ENCODE results near the gene SLC34A3.
"Not testable (repeated sequence)": the region's sequence is repeated elsewhere in the genome, so short reads cannot be mapped to it uniquely, and the experiment has no call there.

The SLC34A3 gene

DNA sequence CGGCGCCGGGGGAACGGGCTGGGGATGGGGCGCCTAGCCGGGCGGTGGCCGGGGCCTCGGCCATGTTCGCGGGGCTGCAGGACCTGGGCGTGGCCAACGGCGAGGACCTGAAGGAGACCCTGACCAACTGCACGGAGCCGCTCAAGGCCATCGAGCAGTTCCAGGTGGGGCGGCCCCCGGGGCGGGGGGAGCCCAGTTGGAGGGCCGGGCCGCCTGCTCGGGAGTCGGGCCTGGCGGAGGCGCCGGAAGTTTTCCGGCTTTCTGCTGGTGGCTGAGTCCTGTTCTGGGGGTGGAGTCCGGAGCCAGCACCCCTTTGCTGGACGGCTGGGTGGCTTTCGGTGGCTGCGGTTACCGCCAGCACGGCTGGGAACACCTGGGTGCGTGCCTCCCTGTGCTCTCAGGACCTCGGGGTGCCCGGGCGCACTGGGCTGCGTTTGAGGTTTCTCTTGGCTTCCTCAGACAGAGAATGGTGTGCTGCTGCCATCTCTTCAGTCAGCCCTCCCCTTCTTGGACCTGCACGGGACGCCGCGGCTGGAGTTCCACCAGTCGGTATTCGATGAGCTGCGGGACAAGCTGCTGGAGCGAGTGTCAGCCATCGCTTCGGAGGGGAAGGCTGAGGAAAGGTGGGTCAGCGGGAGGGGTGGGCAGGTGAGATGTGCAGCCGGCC is 24.9 kb downstream of the SLC34A3 start:
- peak; percentile 13 for DNase-seq (ENCODE audit: low spot score)

DNA sequence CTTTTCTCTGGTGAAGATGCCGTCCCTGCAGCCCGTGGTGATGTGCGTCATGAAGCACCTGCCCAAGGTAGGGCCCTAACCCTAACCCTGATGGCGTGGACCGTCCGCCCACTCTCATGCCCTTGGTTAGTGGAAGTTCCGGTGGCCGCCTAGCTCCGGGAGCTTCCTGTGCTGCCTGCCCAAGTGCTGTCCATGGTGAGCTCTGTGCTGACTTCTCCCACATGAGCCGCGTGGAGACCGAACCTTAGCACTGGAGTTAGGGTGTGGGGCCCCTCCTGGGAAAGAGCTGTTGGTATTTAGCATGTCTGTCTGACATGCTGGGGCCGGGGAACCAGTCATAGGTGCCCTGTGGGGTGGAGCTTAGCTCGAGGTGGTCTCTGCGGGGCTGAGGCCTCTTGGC is 25.7 kb downstream of the SLC34A3 start:
- DNase-seq (ENCODE audit: low spot score): no peak

DNA sequence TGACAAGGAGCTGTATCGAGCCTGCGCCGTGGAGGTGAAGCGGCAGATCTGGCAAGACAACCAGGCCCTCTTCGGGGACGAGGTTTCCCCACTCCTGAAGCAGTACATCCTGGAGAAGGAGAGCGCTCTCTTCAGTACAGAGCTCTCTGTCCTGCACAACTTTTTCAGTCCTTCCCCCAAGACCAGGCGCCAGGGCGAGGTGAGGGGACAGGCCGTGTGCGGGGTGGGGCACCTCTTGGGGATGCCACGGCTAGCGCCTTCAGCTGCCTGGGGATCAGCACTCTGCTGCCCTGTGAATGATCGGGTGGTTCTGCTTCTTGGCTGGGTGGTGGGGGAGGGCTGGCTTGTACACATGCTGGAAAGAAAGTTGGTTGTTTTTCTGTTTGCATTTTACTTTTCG is 26.2 kb downstream of the SLC34A3 start:
- DNase-seq (ENCODE audit: low spot score): no peak

DNA sequence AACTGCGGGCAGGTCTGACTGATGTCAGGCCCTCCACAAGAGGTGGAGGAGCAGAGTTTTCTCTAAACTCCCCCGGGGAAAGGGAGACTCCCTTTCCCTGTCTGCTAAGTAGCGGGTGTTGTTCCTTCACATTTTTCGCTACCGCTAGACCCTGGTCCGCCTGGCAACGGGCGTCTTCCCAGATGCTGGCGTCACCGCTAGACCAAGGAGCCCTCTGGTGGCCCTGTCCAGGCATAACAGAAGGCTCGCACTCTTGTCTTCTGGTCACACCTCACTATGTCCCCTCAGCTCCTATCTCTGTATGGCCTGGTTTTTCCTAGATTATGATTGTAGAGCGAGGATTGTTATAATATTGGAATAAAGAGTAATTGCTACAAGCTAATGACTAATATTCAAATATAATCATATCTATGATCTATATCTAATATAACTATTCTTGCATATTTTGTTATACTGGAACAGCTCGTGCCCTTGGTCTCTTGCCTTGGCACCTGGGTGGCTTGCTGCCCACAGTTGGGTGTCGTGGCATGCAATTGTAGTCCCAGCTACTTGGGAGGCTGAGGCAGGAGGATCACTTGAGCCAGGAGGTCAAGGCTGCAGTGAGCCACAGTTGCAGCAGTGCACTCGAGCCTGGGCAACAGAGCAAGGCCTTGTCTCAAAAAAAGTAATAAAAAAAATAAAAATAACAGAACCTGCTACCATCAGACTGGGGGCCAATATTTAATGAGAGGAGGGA is 31.6 kb downstream of the SLC34A3 start:
- not testable (repeated sequence) for DNase-seq (ENCODE audit: low spot score)

DNA sequence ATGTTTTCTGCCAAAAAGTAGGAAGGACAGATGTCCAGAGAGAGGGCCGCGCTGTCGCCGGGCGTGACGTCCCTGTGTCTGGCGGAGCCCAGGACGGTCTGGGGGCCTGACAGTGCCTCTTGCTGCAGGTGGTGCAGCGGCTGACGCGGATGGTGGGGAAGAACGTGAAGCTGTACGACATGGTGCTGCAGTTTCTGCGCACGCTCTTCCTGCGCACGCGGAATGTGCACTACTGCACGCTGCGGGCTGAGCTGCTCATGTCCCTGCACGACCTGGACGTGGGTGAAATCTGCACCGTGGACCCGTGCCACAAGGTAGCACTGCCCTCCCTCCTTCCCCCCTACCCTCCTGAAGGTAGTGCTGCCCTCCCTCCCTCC is 32.2 kb downstream of the SLC34A3 start:
- DNase-seq (ENCODE audit: low spot score): no peak

DNA sequence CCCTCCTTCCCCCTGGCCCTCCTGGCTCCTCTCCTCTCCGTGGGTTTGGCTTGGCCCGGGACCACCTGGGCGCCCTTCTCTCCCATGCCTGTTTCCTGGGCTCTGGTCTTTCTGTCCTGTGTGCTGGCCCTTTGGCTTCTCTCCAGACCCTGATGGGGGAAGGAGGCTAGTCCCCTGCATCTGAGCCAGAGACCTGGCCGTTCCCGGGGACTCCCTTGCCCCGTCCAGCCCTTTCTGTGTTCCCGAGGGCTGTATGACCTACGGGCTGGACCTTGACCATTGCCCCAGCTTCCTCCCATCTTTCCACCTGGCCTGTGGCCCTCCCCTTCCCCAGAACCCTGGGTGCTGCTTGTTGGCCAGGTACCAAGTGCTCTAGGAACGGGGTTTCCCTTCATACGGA is 32.8 kb downstream of the SLC34A3 start:
- no peak for DNase-seq (ENCODE audit: low spot score)

DNA sequence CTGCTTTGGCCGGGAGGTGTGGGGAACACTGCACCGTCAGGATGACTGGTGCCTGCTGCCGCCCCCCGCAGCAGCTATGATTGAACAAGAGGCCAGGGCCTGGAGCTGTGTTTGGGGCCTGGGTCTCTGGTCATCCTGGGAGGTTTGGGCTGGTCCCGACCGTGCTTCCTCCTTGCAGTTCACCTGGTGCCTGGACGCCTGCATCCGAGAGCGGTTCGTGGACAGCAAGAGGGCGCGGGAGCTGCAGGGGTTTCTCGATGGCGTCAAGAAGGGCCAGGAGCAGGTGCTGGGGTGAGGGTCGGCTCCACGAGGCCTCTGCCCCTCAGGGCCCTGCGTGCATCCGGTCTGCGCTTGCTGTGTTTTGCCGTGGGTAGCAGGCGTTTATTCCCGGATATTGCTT is 33.4 kb downstream of the SLC34A3 start:
- no peak for DNase-seq (ENCODE audit: low spot score)

DNA sequence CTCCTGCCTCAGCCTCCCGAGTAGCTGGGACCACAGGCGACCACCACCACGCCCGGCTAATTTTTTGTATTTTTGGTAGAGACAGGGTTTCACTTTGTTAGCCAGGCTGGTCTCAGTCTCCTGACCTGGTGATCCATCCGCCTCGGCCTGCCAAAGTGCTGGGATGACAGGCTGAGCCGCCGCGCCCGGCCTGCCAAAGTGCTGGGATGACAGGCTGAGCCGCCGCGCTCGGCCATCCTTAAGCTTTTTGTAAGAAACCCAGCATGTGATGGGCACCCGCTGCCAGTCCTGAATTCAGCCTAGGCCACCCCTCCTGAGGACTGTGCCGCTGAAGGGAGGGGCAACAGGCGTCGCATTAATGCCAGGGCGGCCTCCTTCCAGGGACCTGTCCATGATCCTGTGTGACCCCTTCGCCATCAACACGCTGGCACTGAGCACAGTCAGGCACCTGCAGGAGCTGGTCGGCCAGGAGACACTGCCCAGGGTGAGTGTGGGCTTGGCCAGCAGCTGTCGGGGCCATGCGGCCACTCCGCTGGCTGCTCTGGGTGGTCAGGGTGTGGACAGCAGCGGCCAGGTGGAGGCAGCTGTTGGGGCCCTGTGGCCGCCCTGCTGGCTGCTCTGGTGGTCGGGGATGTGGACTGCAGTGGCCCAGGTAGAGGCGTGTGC is 34.9 kb downstream of the SLC34A3 start:
- DNase-seq (ENCODE audit: low spot score): no peak

DNA sequence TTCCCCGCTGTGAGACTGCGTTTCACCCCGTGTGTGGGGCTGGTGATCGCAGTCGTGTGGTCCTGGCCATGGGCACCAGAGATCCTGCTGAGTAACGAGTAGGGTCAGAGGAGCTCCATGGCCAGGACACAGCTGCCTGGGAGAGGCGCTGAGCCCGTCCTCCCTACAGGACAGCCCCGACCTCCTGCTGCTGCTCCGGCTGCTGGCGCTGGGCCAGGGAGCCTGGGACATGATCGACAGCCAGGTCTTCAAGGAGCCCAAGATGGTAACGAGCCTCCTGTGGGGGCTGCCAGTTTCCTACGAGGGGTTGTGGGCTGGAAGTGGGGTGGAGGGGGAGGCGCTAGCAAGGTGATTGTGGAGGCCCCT is 35.4 kb downstream of the SLC34A3 start:
- DNase-seq (ENCODE audit: low spot score): no peak

DNA sequence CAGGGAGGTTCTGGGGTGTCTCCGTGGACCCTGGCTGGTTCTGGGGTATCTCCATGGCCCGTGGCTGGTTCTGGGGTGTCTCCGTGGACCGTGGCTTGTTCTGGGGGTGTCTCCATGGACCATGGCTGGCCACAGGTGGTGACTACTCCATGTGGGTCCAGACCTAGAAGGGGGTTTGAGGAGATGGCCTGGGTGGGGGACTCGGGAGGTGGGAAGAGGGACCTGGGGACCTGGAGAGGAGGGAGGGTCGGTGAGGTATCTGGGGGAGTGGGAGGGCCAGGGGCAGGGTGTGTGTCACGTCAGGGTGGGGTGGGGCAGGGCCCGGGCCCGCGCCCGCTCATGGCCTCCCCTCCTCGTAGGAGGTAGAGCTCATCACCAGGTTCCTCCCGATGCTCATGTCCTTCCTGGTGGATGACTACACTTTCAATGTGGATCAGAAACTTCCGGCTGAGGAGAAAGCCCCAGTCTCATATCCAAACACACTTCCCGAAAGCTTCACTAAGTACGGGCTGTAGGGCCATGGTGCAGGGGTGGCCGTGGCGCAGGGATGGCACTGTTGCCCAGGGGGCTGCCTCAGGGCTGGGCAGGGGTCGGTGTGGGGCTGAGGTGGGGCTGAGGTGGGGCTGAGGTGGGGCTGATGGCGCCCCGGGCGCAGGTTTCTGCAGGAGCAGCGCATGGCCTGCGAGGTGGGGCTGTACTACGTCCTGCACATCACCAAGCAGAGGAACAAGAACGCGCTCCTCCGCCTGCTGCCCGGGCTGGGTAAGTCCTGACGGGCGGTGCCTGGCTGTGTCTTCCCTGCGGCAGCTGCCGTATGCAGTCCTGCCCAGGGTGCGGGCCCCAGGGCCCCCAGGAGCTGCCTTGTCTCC is 36.1 kb downstream of the SLC34A3 start:
- DNase-seq (ENCODE audit: low spot score): no peak

DNA sequence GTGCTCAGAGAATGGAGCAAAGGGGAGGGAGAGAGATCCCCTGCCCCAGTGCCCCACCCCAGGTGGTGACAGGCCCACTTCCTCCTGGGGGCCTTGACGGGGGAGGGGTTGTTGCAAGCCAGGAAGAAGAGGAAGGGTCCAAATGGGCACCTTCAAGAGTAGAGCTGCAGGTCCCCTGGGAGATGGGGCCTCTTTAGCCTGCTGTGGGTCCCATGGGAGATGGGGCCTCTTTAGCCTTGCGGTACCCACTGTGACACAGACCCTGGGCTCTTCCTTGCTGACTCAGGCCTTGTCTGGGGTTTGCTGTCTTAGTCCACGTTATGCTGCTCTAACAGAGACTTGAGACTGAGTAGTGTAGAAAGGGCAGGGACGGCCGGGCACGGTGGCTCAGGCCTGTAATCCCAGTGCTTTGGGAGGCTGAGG is 37.2 kb downstream of the SLC34A3 start:
- no peak for DNase-seq (ENCODE audit: low spot score)

DNA sequence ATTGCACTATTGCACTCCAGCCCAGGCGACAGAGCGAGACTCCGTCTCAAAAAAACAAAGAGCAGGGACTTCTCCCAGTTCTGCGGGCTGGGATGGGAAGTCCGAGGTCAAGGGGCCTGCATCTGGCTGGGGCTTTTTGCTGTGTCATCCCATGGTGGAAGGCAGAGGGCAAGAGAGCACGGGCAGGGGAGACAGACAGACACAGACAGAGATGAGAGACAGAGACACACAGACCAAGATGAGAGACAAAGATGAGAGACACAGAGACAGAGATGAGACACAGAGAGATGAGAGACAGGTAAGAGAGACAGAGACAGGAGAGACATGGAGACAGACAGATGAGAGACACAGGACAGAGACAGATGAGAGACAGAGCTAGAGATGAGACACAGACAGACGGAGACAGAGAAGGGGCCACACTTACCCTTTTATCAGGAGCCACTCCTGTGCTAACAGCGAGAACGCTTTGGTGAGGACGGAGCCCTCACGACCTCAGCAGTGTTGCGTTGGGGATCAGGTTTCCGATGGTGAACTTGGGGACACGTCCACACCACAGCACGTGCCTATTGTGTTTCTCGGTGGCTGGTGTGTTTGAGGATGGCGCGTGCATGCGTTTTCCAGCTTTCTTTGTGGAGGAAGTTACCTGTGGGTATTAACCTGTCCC is 38.0 kb downstream of the SLC34A3 start:
- no peak for DNase-seq (ENCODE audit: low spot score)

DNA sequence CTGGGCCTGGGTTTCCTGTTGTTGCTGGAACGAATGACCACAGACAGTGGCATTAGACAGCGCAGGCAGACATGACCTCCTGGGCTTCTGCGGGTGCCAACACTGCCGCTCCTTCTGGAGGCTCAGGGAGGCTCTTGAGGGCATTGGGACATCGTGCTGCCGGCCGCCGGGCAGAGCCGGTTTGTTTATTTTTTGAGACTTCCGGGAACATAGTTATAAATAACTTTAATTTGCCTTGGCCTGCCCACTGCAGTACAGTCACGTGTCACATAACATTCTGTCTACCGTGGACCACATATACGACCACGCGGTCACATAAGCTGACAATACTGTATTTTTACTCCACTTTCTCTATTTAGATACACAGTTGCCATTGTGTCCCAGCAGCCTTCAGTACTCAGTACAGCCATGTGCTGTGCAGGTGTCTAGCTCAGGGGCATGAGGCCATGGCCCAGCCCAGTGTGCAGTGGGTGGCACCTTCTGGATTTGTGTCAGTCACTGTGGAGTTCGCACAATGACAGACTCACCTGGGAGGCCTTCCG is 38.6 kb downstream of the SLC34A3 start:
- no peak for DNase-seq (ENCODE audit: low spot score)

DNA sequence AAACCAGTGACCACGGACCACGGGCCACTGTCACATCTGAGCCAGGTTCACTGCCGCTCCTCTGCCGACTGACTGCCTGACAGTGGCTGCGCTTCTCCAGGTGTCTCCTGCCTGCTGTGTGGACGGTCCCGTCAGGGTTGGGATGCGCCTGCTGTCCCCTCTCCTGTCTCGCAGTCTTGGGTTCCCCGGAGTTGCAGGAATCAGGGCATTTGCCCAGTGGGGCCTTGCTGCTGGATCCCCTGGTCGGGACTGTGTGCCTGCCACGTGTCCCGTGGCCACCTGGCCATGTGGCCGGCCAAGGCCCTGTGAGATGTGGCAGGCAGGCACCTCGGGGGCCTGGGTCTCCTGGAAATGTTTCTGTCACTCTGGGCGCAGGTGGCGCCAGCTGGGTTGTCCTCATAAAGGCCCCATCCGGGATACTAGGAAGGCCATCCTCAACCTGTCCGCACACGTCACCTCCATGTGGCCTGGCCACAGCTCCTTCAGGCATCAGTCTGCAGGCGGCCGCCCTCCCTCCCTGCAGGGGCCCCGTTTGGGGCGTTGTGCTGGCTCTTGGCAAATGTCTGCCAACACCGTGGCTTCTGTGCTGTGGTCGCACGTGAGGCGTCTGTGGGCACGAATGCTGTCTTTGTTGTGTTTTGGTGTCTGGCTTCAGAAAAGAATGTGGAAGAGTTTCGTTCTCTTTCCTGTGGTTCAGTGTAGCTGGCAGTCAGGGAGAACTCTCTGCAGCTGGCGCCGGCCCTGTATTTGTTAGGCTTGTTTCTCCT is 40.4 kb downstream of the SLC34A3 start:
- peak; percentile 24 for DNase-seq (ENCODE audit: low spot score)

DNA sequence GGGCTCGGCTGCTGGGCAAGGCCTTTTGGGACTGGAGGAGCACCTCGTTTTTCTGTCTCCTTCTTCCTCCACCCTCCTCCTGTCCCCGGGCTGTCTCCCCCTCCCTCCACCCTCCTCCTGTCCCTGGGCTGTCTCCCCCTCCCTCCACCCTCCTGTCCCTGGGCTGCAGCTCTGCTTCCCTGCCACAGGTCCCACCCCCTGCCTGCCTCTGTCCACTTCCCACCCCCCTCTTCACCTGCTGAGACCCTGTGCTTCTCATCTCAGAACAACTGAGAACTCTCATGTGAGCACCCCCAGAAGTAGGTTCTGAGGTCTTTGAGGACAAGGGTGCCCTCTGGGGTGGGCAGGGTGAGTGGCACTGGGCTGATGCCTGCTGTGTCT is 41.0 kb downstream of the SLC34A3 start:
- no peak for DNase-seq (ENCODE audit: low spot score)

DNA sequence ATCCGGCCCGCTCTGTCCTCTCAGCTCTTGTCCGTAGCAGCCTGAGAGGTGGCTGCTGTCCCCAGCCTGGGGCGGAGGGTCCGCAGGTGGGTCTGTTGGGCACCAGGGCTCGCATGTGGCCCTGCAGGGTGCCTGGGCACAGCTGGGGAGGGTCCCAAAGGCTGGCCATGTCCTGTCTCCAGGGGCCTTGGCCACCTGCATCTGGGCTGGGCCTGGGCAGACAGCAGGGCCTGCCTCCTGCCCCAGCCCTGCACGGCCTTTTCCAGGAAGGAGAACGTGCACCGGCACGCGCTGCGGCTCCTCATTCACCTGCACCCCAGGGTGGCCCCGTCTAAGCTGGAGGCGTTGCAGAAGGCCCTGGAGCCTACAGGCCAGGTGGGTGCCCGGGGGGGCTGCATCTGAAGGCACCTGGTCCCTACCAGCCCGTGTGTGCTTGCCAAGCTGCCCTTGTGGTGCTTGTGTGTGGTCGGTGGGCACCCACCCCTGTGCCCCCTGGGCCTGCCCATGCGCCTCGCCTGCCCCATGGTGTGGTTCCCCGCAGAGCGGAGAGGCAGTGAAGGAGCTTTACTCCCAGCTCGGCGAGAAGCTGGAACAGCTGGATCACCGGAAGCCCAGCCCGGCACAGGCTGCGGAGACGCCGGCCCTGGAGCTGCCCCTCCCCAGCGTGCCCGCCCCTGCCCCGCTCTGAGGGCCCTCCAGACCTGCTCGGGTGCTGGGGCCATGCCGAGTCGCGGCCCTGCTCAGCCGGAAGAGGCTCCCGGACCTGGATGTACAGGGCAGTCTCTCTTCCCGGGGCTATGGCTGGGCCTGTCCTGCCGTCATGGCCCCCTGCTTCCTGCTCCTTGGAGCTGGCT is 41.8 kb downstream of the SLC34A3 start:
- no peak for DNase-seq (ENCODE audit: low spot score)

DNA sequence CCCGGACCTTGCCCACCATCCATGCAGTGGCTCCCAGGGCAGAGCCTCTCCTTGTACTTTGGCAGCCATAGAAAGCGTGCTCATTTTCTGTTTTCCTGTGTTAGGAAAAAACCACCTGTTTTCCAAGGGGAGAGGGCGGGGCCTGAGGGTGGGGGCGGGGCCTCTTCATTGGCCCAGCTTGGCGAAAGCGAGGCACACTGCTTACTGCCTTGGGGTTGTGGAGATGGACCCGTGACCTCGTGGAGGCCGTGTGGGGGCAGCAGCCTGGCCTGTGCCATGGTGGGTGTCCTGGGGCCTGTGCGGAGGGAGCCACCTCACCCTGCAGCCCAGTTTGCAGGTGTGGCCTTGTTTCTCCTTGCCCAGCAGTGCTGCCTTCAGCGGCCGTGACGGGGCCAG is 42.4 kb downstream of the SLC34A3 start:
- DNase-seq (ENCODE audit: low spot score): no peak

DNA sequence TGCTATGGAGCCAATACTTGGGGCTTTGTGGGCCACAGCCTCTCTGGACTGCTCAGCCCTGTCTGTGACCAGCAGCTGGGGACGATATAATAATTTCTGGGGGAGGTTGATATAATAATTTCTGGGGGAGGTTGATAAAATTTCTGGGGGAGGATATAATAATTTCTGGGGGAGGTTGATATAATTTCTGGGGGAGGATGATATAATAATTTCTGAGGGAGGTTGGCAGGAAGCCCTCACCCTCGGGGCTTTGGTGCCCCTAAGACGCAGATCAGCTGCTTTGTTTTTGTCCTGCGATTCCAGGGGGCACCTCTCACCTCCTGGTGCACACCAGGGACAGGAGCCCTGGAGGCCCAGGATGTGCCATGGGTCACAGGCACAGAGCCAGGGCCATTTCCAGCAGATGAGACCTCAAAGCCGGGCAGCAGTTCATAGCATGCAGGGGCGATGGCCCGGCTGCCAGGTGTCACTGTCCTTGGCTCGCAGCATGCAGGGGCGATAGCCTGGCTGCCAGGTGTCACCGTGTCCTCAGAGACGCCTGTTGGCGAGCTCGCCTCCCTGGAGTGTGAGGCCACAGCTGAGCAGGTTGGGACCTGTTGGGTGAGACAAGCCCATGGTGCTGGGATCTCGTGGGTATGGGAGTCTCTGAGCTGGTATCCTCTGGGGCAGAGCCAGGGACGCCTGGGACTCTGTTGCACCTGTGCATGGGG is 43.1 kb downstream of the SLC34A3 start:
- no peak for DNase-seq (ENCODE audit: low spot score)

DNA sequence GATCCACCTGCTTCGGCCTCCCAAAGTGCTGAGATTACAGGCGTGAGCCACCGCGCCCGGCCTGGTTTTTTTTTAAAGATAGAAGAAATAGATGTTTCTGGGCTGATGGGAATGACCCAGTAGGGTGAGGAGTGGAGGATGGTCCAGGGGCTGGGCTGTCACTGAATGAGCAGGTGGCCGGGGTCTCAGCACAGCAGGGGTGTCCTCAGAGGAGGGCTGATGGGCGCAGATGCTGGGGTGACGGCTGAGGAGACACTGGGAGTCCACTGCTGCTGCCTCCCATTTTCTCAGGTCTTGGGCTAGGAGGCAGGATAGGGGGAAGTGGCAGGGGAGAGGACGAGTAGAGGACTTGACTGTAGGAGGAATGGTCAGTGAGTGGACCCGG is 44.5 kb downstream of the SLC34A3 start:
- no peak for DNase-seq (ENCODE audit: low spot score)

Data from CD4-positive, alpha-beta T cell treated with Interleukin-2 at 100 ng/mL for 4 hours (primary cell).